Activated CD4-positive, alpha-beta T cell treated with anti-CD3 and anti-CD28 coated beads, Interleukin-2, amount 10 ng/mL, durations not matched to agents 7 days and 5 days (primary cell): ENCODE results near the gene OPRD1. TPM values are rescaled to one million over a fixed set of nuclear protein-coding genes. Genes with fewer than 3 reads are reported as not detected.
A peak's percentile ranks its signal among the peaks of the same experiment; 100 is the strongest.

Experiments used
- CTCF ChIA-PET: fragments of 350-600 bp; sonication (Branson Sonifier 250); formaldehyde crosslinking; loops from one replicate; lab custom pipeline; 2021; ENCODE audit warnings: antibody characterized with exemption; lab: Charles Lee
- POLR2A ChIA-PET: fragments of 350-600 bp; sonication (Branson Sonifier 250); formaldehyde crosslinking; loops from one replicate; lab custom pipeline; 2021; ENCODE audit warnings: antibody characterized with exemption; lab: Charles Lee
- DNase-seq: peaks from one replicate; pipeline ENCODE4 v3.0.0-alpha.2; 2020
- H3K27ac Mint-ChIP-seq: one replicate; pipeline ENCODE4 v1.8.0; 2021; ENCODE audit warnings: mild to moderate bottlenecking, moderate library complexity, mixed read lengths
- H3K27me3 Mint-ChIP-seq: one replicate; pipeline ENCODE4 v1.8.0; 2021; ENCODE audit warnings: mixed read lengths
- H3K36me3 Mint-ChIP-seq: one replicate; pipeline ENCODE4 v1.8.0; 2021; ENCODE audit warnings: low read depth, mixed read lengths
- H3K4me1 Mint-ChIP-seq: one replicate; pipeline ENCODE4 v1.8.0; 2021; ENCODE audit warnings: mixed read lengths
- H3K4me3 Mint-ChIP-seq: one replicate; pipeline ENCODE4 v1.8.0; 2021; ENCODE audit warnings: mild to moderate bottlenecking, moderate library complexity, mixed read lengths
- H3K9me3 Mint-ChIP-seq: one replicate; pipeline ENCODE4 v1.8.0; 2021; ENCODE audit warnings: mixed read lengths
- total RNA-seq, 2 experiments: library from RNA; stranded (reverse); gene quantifications; one replicate each; pipeline ENCODE4 v1.2.3, GENCODE V29; 2021

Gene OPRD1
- total RNA-seq, 2 experiments from 2014 or later = not detected

DNA sequence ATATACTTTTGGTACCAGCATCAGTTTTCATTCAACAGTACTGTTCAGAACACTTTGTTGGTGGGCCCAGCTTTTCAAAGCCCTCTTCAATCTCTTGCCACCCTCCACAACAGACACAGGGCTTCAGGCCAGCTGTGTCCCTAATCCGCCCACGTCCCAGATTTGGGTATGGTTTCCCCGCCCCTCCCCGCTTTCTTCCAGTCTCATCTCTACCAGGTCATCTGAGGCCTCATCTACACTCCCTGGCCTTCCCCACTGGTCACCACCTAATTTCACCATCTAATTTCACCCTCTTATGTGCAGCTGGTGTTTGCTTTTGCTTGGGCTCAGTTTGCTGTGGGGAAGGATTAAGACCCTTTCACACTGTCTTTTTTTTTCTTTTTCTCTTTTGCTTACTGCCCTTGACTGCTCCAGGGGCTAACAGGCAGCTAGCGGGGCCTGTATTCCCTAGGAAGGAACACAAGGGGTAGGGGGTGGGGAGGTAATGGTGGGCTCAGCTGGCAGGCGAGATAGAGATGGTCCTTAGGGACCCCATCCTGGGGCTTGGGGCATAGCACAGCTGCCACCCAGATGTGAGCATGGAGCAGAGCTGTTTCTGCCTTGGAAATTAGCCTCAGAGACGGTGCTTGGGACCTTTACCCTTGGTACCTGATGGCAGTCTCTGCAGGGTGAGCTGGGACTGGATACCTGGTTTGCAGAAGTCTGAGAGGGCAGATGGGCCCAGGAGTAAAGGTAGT lies 98.6 kb downstream of the OPRD1 start:
- H3K27ac Mint-ChIP-seq = no peak overlapping the region
- no peak for DNase-seq
- CTCF ChIA-PET = interaction anchor here (1.6 to 1.7 kb wide), 2 partner anchors 8 to 10 kb away, joined by 4 to 5 read pairs; no protein-coding TSS in a partner anchor

DNA sequence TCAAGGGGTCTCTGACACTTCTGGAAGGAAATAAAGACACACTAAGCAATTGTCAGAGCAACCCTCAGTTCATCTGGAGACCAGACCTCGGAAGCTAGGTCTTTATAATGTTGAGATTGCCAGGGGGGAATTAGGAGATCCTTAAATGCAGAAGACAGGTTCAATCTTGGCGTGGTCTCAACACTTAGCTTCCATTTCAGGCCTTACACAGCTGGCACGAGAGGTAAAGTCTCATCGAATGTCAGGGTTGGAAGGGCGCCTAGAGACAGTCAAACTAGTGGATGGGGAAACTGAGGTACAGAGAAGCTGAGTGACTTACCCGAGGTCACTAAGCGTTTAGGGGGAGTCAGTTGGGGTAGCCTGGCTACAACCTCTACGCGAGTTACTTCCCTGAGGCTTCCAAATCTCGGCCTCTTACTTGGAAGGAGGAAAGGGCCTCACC lies 101.8 kb downstream of the OPRD1 start:
- POLR2A ChIA-PET = interaction anchor here (1.0 to 1.1 kb wide), 2 partner anchors 13 to 271 kb away, joined by 3 to 5 read pairs; partner anchors contain the start of gene TAF12

More for the DNA sequence above, 98.6 kb downstream of the OPRD1 start:
- H3K36me3 Mint-ChIP-seq = peaks cover 9% of the 10 kb centered on the region
- no peaks in the 10 kb centered on the region for H3K9me3 Mint-ChIP-seq
- no peak overlapping the region for H3K4me3 Mint-ChIP-seq
- no peaks in the 10 kb centered on the region for H3K27me3 Mint-ChIP-seq
- H3K4me1 Mint-ChIP-seq = peaks cover 15% of the 10 kb centered on the region
- POLR2A ChIA-PET = no interaction called here

DNA sequence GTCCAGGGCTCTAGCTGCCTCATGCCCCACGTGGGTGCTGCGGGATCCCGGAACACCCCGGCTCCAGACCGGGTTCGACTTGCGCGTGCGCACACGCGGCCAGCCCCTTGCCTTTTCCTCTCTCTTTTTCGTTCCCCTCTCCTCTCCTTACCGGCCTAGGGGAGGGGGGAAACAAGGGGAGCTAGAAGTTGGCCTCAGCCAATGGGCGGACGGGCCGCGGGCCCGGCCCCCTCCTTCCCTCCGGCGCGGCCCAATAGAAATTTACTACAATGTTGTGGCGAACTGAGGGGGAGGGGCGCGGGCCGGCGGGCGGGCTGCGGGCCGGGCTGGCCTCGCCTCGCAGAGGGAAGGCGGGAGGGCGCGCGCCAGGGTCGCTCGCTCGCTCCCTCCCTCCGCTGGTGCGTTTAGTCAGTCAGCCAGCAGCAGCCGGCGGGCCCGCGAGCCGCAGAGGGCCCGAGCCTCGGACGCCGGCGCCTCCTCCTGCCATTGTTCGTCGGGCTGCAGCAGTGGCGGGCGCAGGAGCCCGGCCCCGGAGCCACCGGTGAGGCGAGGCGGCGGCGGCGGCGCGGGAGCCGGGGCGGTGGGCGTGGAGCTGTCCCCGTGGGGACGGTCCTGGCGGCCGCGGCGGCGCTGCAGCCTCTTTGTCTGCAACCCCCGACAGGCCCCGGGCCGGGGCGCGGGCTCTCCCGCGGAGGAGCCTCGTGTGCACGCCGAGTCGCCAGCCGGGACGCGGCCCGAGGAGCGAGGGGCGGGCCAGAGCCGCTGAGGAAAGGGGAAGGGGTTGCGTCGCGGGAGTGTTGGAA lies 102.5 kb downstream of the OPRD1 start, which contains the start of gene EPB41:
EPB41 (plus strand) TSS at position 342 of the 803 bp plus-strand sequence. CDS start 72,869 bp downstream, outside the sequence.
- Mint-ChIP-seq H3K9me3 (no peaks in the 10 kb centered on the region), H3K36me3 (peaks cover 30% of the 10 kb centered on the region), H3K27ac (peak within 1 kb of the TSS; percentile 98), H3K4me3 (peak within 1 kb of the TSS; percentile 96), H3K27me3 (no peaks in the 10 kb centered on the region), H3K4me1 (peaks cover 46% of the 10 kb centered on the region)
- peak; percentile 94 for DNase-seq
- CTCF ChIA-PET = interaction anchor here (1.0 to 2.1 kb wide), 7 partner anchors 11 to 178 kb away, joined by 3 to 7 read pairs (median 4); partner anchors contain the start of gene YTHDF2
- POLR2A ChIA-PET = interaction anchor here (0.7 to 1.2 kb wide), 5 partner anchors 12 to 1952 kb away, joined by 3 to 5 read pairs (median 3); partner anchors contain the start of gene TAF12

More for the DNA sequence above, 101.8 kb downstream of the OPRD1 start:
- H3K27ac Mint-ChIP-seq = peak overlapping the region; percentile 89
- H3K27me3 Mint-ChIP-seq = no peaks in the 10 kb centered on the region
- no peak for DNase-seq
- H3K9me3 Mint-ChIP-seq = no peaks in the 10 kb centered on the region
- peaks cover 42% of the 10 kb centered on the region for H3K4me1 Mint-ChIP-seq
- CTCF ChIA-PET = interaction anchor here (1.0 to 2.1 kb wide), 7 partner anchors 11 to 177 kb away, joined by 3 to 7 read pairs (median 4); partner anchors contain the start of gene YTHDF2
- H3K4me3 Mint-ChIP-seq = peak overlapping the region; percentile 96
- peaks cover 30% of the 10 kb centered on the region for H3K36me3 Mint-ChIP-seq

DNA sequence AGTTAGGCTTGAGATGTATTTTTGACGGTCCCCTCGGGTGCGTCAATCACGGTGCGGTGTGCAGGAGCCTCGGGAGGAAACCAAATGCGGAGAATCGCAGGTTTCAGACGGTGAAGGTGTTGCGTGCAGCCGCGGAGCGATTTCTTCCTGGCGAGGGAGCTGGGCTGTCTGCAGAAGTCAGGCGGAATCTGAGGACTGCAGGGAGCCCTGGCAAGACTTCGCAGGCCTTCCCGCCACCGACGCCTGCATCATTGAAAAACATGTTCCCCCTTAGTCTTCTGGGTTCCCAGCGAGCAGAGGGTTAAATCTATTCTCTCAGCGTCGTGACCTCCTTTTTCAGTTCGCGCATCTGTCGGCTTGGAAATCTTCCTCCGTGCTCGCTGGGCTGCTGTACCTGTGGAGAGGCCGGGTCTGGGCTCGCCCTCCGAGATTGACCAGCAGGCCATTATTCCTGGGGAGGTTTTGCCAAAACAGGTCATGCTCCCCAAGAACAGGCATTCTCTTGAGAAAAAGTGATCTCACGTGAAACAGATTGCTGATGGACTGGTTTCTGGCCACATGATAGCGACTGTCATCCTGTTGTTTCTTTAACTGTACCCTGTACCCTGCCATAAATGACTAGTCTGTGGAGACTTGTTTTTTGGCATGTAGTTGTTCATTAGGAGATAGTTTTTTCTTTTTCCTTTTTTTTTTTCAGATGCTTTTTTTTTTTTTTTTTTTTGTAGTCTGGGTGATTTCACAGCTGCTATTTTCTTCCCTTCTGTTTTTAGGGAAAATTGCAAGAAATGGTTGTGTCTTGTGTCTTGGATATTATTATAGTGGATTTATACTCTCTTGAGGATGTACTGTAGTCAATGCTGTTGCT lies 103.3 kb downstream of the OPRD1 start:
- ChIA-PET POLR2A (interaction anchor here (1.0 to 1.2 kb wide), 2 partner anchors 17 to 31 kb away, joined by 3 to 5 read pairs; no protein-coding TSS in a partner anchor), CTCF (interaction anchor here (1.7 to 2.1 kb wide), 3 partner anchors 34 to 179 kb away, joined by 4 to 7 read pairs (median 5); partner anchors contain the start of gene YTHDF2)
- DNase-seq = peak; percentile 62
- Mint-ChIP-seq H3K27ac (peak overlapping the region; percentile 98), H3K9me3 (no peaks in the 10 kb centered on the region), H3K36me3 (peaks cover 33% of the 10 kb centered on the region), H3K4me1 (peaks cover 52% of the 10 kb centered on the region), H3K27me3 (no peaks in the 10 kb centered on the region), H3K4me3 (peak overlapping the region; percentile 96)

DNA sequence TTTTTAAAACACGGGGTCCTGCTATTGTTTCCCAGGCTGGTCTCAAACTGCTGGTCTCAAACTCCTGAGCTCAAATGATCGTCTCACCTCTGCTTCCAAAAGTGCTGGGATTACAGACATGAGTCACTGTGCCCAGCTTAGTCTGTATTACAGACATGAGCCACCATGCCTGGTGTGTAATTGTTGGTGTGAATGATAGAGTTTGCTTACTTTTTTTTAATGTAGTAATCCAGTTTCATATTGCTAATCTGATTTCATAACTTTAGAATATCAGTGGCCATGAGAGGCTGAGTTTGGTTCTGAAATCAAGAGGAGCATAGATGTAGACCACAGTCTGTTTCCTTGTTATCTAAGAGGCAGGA lies 105.8 kb downstream of the OPRD1 start:
- DNase-seq = no peak
- POLR2A ChIA-PET = interaction anchor here (0.7 kb wide), 1 partner anchor 252 kb away, joined by 3 read pairs; no protein-coding TSS in a partner anchor
- Mint-ChIP-seq H3K27ac (peak overlapping the region; percentile 58), H3K4me1 (peaks cover 59% of the 10 kb centered on the region), H3K27me3 (no peaks in the 10 kb centered on the region), H3K4me3 (peak overlapping the region; percentile 42), H3K36me3 (peaks cover 31% of the 10 kb centered on the region), H3K9me3 (no peaks in the 10 kb centered on the region)
- CTCF ChIA-PET = interaction anchor here (0.5 to 1.0 kb wide), 2 partner anchors 18 to 134 kb away, joined by 3 read pairs; no protein-coding TSS in a partner anchor

Other genes starting within 250 kb of the OPRD1 start
- not detected for gene RAB42, start 219.9 kb upstream of the OPRD1 start, total RNA-seq
- 10 to 100 TPM; 31.0 to 40.4 TPM for gene TAF12, start 169.1 kb upstream of the OPRD1 start, total RNA-seq
- not detected for gene RNU11, start 163.6 kb upstream of the OPRD1 start, total RNA-seq
- gene GMEB1, start 143.4 kb upstream of the OPRD1 start, total RNA-seq = 10 to 100 TPM; 26.8 to 27.2 TPM
- gene YTHDF2, start 75.2 kb upstream of the OPRD1 start, total RNA-seq = 10 to 100 TPM; 76.3 to 89.2 TPM
- gene EPB41, start 102.4 kb downstream of the OPRD1 start, total RNA-seq = 100 to 1,000 TPM; 163 to 198 TPM